WTC11 (cell line): ENCODE results near the gene SCGB1D4.
"Not testable (repeated sequence)": the region's sequence is repeated elsewhere in the genome, so short reads cannot be mapped to it uniquely, and the experiment has no call there.

Experiments used
- CTCF ChIP-seq: fragments of 200-600 bp; IDR thresholded peaks from 2 replicates; pipeline ENCODE4 v1.8.0; 2022; ENCODE audit warnings: antibody characterized with exemption
- ZSCAN18 ChIP-seq: fragments of 250-450 bp; sonication (Bioruptor Pico); IDR thresholded peaks from 2 replicates; pipeline ENCODE4 v2.1.2; 2022; ENCODE audit warnings: mild to moderate bottlenecking, moderate library complexity

GRCh38 chr11:62327541-62327940 lies 28.7 kb upstream of the SCGB1D4 start:
- not testable (repeated sequence) for TF ChIP-seq ZSCAN18 (CRISPR knock-in tag); CTCF
